ENCODE results near the gene RRBP1. TPM values are rescaled to one million over a fixed set of nuclear protein-coding genes. Genes with fewer than 3 reads are reported as not detected.

Gene RRBP1
- polyA plus RNA-seq, 1 donor: 175 TPM

DNA sequence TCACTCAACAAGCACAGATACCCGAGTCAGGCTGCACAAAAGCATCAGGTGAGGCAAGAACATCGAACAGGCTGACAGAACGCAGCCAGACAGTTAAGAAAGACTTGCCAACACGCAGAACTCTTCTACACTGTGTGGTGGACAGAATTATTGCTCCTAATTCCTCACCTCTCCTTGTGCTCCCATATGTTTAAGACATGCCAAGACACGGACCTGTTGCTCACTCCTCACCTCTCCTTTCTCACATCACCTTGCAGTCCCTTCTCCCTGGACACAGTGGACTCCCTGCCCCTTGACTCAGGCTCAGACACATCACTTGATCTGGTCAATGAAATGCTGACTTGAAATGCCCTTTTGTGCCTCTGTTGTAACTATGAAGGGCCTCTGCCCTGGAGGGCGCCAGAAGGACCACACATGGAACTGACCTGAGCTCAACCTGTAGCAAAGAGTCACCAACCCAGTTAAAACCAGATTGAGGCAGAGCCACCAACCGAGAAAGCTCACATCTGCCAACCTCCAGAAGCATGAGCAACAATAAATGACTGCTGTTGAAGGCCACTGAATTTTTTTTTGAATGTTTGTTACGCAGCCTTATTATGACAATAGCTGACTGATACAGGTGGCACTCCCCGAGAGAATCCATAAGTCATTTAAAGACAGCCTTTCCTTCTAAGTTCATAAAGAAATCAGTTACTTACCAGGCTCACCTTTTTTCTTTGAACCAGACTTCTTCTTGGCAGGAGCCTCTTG is 24.0 kb downstream of the RRBP1 start:
- H3K4me1 ChIP-seq (ENCODE audit: control insufficient read depth, insufficient read depth, low read length): peaks cover 26% of the 10 kb centered on the region
- no peak for DNase-seq

DNA sequence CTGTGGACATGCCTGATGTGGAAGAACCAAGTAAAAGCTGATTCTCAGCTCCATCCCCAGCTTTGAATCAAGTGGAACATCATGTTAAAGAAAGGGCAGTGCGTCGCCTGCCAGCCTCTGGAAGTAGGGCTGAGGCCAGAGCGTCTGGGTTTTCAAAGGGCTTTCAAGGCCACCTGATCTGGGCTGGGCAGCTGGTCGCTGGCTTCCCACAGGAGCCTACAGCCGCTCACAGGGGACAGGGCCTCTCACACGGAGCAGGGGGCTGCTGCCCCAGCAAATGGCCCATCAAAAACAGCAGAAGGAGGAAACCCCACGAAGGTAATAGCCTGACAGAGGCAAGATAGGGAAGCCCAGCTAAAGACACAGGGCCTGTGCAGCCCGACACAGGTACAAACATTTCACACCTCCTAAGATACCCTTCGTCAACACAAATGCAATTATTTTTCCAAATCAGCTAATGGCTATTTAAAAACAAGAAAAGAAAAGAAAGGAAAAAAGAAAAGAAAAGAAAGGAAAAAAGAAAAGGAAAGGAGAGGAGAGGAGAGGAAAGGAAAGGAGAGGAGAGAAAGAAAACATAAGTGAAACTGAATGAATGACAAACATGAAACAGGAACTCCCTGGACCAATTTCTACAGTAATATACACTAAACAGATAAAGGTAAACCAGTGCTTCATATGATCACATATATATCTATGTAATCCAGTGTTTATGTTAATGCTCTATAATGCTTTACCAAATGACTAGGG is 24.8 kb downstream of the RRBP1 start:
- Histone ChIP-seq H3K36me3 (ENCODE audit: control insufficient read depth, insufficient read depth, low read length) (peaks cover 73% of the 10 kb centered on the region), H3K27me3 (ENCODE audit: control insufficient read depth, insufficient read depth, low read length) (no peaks in the 10 kb centered on the region), H3K27ac (ENCODE audit: low read length) (no peak overlapping the region), H3K4me1 (ENCODE audit: control insufficient read depth, insufficient read depth, low read length) (peaks cover 26% of the 10 kb centered on the region), H3K4me3 (ENCODE audit: low read length) (no peak overlapping the region), H3K9me3 (ENCODE audit: control insufficient read depth, low read depth, low read length) (peaks cover 8% of the 10 kb centered on the region)
- WGBS (ENCODE audit: insufficient coverage, low lambda C conversion rate): 100% methylated on average over 1 of the region's 9 CpGs
- no peak for DNase-seq

More for the DNA sequence above, 24.0 kb downstream of the RRBP1 start:
- Histone ChIP-seq H3K27me3 (ENCODE audit: control insufficient read depth, insufficient read depth, low read length) (no peaks in the 10 kb centered on the region), H3K4me3 (ENCODE audit: low read length) (no peak overlapping the region), H3K9me3 (ENCODE audit: control insufficient read depth, low read depth, low read length) (peaks cover 8% of the 10 kb centered on the region), H3K27ac (ENCODE audit: low read length) (no peak overlapping the region), H3K36me3 (ENCODE audit: control insufficient read depth, insufficient read depth, low read length) (peaks cover 73% of the 10 kb centered on the region)
- no CpG with 5 or more reads among the region's 9 CpGs for WGBS (ENCODE audit: insufficient coverage, low lambda C conversion rate)

DNA sequence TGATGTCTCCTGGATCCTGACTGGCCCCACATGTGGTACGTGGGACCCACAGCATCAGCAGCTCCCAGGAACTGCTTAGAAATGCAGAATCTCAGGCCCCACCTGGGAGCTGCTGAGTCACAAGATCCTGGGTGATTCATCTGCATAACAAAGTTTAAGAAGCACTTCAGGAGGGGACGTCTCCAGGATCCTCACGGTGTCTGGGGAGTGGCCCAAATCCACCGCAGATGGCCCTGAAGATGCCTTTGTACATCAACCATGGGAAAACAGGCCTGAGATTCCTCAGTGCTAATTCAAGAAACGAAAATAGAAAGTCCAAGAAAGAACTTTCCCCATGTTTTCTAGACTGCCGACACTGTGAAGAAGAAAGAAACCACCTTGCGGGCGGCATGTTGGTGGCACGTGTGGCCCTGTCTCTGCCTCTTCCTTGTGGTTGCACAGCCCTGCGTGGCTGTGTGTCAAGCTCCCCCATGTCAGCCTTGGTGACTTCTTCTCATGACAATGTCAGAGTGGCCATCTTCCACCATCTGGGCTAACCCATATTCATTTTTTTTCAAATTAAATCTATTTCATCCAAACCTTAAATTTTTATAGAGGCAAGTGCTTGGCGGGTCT is 26.1 kb downstream of the RRBP1 start:
- WGBS (ENCODE audit: insufficient coverage, low lambda C conversion rate): no CpG with 5 or more reads among the region's 11 CpGs
- Histone ChIP-seq H3K4me3 (ENCODE audit: low read length) (no peak overlapping the region), H3K36me3 (ENCODE audit: control insufficient read depth, insufficient read depth, low read length) (peaks cover 76% of the 10 kb centered on the region), H3K9me3 (ENCODE audit: control insufficient read depth, low read depth, low read length) (peaks cover 8% of the 10 kb centered on the region), H3K27me3 (ENCODE audit: control insufficient read depth, insufficient read depth, low read length) (no peaks in the 10 kb centered on the region), H3K27ac (ENCODE audit: low read length) (no peak overlapping the region), H3K4me1 (ENCODE audit: control insufficient read depth, insufficient read depth, low read length) (peaks cover 27% of the 10 kb centered on the region)
- DNase-seq: no peak

DNA sequence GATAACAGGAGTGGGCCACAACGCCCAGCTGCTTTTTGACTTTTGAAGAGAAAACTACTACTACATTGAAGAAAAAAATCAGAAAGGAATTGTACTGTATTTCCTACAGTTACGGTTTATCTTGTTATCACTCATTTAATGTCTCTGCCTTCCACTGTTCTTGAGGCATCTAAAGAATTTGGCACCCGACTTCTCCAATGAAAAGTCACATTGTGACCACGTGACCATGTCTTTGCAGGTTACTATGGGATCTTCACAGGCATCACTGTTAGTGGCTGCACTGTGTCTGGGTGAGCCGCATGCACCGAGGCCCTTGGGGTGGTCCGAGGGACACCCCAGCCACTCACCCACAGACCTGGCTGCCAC is 26.8 kb downstream of the RRBP1 start:
- H3K4me3 ChIP-seq (ENCODE audit: low read length): no peak overlapping the region
- no peak overlapping the region for H3K27ac ChIP-seq (ENCODE audit: low read length)
- peaks cover 25% of the 10 kb centered on the region for H3K4me1 ChIP-seq (ENCODE audit: control insufficient read depth, insufficient read depth, low read length)
- DNase-seq: no peak
- WGBS (ENCODE audit: insufficient coverage, low lambda C conversion rate): no CpG with 5 or more reads among the region's 7 CpGs
- no peaks in the 10 kb centered on the region for H3K27me3 ChIP-seq (ENCODE audit: control insufficient read depth, insufficient read depth, low read length)
- H3K36me3 ChIP-seq (ENCODE audit: control insufficient read depth, insufficient read depth, low read length): peaks cover 78% of the 10 kb centered on the region
- peaks cover 8% of the 10 kb centered on the region for H3K9me3 ChIP-seq (ENCODE audit: control insufficient read depth, low read depth, low read length)

DNA sequence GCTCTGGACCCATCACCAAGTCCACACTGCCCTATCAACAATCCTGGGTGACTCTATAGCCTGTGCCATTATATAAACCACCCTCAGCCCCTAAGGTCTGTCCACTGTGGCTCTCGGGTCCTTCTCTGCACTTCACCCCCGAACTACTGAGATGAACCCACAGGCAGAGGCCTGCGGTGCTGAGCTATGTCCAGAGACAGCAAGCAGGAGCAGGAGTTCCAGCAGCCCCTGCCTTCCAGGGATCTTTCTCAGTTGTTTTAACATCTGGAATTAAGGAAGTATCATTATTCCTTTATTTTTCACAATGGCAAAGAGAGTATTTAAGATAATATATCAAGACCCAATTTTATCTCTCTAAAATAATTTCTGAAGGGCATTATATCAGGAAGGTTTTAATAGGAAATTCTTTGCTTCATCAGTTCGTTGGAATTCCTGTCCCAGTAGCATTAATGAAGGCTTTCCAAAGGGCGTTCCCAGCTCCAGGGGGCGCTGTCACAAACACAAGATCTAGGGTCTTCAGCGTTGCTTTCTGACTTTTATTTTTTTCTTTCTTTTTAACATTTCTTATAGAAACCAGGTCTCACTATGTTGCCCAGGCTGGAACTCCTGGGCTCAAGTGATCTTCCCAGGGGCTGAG is 27.3 kb downstream of the RRBP1 start:
- 41% methylated on average over 3 of the region's 7 CpGs for WGBS (ENCODE audit: insufficient coverage, low lambda C conversion rate)
- H3K27me3 ChIP-seq (ENCODE audit: control insufficient read depth, insufficient read depth, low read length): no peaks in the 10 kb centered on the region
- no peak for DNase-seq
- H3K9me3 ChIP-seq (ENCODE audit: control insufficient read depth, low read depth, low read length): peaks cover 8% of the 10 kb centered on the region
- peaks cover 24% of the 10 kb centered on the region for H3K4me1 ChIP-seq (ENCODE audit: control insufficient read depth, insufficient read depth, low read length)
- H3K36me3 ChIP-seq (ENCODE audit: control insufficient read depth, insufficient read depth, low read length): peaks cover 76% of the 10 kb centered on the region
- H3K4me3 ChIP-seq (ENCODE audit: low read length): no peak overlapping the region
- H3K27ac ChIP-seq (ENCODE audit: low read length): no peak overlapping the region

DNA sequence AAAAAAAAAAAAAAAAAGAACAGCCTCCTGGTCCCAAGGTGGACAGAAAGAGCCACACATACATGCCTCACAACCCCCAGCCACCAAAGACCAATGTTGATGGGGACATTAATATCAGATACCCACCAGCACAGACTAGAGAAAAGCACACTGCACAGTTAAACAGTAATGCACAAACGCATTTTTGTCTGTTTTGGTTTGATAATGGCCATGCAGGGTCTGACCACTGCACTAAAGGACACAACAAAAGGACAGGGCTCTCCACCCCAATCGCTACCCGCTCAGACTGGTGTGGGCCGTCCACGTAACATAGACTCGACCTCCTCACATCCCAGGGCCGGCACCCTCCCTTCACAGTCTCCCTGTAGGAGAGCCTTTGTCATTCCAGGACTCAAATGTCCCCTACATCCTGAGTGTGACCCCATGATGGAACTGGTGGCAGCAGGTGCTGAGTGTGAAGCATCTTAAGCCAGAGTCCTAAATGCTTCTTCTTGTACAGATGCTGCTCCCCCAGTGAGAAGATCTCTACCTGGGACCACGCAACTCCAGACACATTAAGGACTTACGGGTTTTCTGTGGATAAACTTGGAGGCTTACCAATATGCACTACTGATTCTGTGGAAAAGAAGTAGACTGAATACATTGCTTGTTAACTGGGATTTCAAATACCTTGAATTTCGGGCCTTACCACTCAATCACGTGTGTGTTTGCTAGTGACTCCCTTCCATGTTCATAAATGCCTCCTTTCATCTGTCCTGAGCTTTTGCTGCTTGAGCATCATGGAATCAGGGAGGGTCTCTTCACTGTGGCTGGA is 28.0 kb downstream of the RRBP1 start:
- no peak for DNase-seq
- H3K36me3 ChIP-seq (ENCODE audit: control insufficient read depth, insufficient read depth, low read length): peaks cover 71% of the 10 kb centered on the region

DNA sequence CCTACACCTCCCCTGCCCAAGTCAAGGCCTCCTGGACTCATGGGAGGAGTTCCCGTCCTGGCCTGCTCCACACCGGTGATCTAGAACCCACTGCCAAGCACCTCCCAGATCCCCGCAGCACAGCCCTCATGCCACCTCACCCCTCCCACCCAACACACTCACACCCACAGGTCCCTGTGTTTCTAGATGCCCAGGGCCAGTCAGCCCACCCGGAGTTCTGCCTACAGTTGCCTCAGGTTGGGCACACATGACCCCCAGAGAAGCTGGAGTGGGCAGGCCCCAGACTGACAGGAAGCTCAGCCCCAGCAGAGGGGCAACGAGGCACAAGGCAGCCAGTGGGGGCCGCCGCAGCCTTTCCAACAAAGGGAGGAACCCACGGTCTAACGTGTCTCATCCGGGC is 29.6 kb downstream of the RRBP1 start:
- DNase-seq: no peak
- Histone ChIP-seq H3K4me3 (ENCODE audit: low read length) (no peak overlapping the region), H3K27ac (ENCODE audit: low read length) (no peak overlapping the region), H3K27me3 (ENCODE audit: control insufficient read depth, insufficient read depth, low read length) (no peaks in the 10 kb centered on the region), H3K4me1 (ENCODE audit: control insufficient read depth, insufficient read depth, low read length) (peaks cover 36% of the 10 kb centered on the region), H3K36me3 (ENCODE audit: control insufficient read depth, insufficient read depth, low read length) (peaks cover 66% of the 10 kb centered on the region), H3K9me3 (ENCODE audit: control insufficient read depth, low read depth, low read length) (no peaks in the 10 kb centered on the region)
- no CpG with 5 or more reads among the region's 10 CpGs for WGBS (ENCODE audit: insufficient coverage, low lambda C conversion rate)

More for the DNA sequence above, 28.0 kb downstream of the RRBP1 start:
- Histone ChIP-seq H3K4me1 (ENCODE audit: control insufficient read depth, insufficient read depth, low read length) (peaks cover 22% of the 10 kb centered on the region), H3K27me3 (ENCODE audit: control insufficient read depth, insufficient read depth, low read length) (no peaks in the 10 kb centered on the region), H3K9me3 (ENCODE audit: control insufficient read depth, low read depth, low read length) (peaks cover 7% of the 10 kb centered on the region), H3K27ac (ENCODE audit: low read length) (no peak overlapping the region), H3K4me3 (ENCODE audit: low read length) (no peak overlapping the region)
- no CpG with 5 or more reads among the region's 11 CpGs for WGBS (ENCODE audit: insufficient coverage, low lambda C conversion rate)

DNA sequence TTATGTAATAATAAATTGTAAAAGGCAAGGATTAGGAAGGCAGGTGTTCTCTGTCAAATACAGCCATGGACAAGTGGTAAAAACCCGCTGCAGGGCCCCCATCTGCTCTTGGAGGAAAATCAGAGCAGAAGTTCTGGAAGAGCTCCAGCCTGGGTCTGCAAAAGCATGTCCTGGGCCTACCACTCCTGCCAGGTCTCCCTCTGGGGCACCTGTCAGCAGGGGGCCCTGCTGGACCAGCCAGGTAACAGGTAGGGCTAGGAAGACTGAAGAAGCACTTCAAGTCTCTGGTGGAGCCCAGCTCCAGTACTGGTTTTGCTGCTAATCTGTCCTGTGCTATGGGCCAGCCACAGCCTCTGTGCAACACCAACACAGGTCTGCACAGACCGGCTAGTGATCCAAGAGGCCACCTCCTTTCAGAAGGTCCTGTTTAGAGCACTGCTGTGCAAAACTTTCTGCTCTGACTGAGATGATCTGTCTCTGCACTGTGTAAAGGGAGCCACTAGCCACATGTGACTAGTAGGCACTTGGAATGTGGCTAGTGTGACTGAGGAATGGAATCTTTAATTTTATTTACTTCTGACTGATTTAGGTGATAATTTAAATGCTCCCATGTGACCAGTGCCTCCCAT is 30.2 kb downstream of the RRBP1 start:
- Histone ChIP-seq H3K27ac (ENCODE audit: low read length) (no peak overlapping the region), H3K4me3 (ENCODE audit: low read length) (no peak overlapping the region), H3K4me1 (ENCODE audit: control insufficient read depth, insufficient read depth, low read length) (peaks cover 41% of the 10 kb centered on the region), H3K27me3 (ENCODE audit: control insufficient read depth, insufficient read depth, low read length) (no peaks in the 10 kb centered on the region), H3K9me3 (ENCODE audit: control insufficient read depth, low read depth, low read length) (no peaks in the 10 kb centered on the region), H3K36me3 (ENCODE audit: control insufficient read depth, insufficient read depth, low read length) (peaks cover 63% of the 10 kb centered on the region)
- DNase-seq: no peak
- no CpG with 5 or more reads among the region's 2 CpGs for WGBS (ENCODE audit: insufficient coverage, low lambda C conversion rate)

DNA sequence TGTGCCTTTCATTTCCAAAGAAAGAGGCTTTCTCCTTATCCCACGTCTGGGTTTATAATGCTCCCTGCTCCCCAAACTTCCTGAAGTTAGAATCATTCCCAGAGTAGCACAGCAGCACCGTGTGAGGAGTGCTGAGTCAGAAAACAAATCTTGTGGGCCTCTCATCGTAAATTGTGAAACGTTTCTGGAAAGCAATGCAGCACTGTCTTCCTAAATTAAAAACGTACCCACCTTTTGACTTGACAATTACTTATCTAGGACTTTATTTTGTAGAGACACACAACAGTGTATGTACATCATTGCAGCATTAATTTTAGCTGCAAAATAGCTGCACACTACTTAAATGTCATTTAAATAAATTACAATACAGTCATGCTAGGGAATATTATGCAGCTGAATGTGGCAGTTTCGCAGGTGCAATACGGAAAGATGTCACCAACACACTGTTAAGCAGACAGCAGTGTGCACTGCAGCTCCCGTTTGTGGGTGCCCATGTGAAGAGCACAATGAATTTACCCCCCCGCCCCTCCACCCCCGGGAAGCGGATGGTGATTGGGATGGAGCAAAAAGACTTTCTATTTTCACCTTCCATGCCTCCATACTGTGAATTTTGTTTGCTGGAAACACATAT is 30.8 kb downstream of the RRBP1 start:
- Histone ChIP-seq H3K27ac (ENCODE audit: low read length) (no peak overlapping the region), H3K27me3 (ENCODE audit: control insufficient read depth, insufficient read depth, low read length) (no peaks in the 10 kb centered on the region), H3K36me3 (ENCODE audit: control insufficient read depth, insufficient read depth, low read length) (peaks cover 62% of the 10 kb centered on the region), H3K4me3 (ENCODE audit: low read length) (no peak overlapping the region), H3K9me3 (ENCODE audit: control insufficient read depth, low read depth, low read length) (no peaks in the 10 kb centered on the region), H3K4me1 (ENCODE audit: control insufficient read depth, insufficient read depth, low read length) (peaks cover 47% of the 10 kb centered on the region)
- DNase-seq: no peak
- WGBS (ENCODE audit: insufficient coverage, low lambda C conversion rate): 100% methylated on average over 1 of the region's 11 CpGs

Data from large intestine (tissue), 3 donors.